ENCODE data around the gene KDM5A.

KDM5A gene

DNA sequence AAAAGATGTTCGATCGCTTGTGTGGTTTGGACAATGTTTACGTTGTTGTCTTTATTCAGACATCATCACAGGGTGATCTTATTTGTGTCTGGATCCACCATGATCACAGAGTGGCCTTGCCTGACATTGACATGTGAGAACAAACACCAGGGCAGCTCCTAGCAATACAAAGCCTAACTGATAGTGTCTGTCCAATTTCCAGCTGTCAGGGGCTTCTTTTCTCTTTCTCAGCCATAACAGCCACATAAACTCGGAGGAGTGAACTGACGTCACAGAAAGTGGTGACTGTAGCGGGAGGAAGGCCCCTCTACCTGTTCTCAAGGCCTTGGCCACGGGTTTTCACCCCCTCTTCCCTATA is 120.7 kb downstream of the KDM5A start:
- DNase-seq: no peak

DNA sequence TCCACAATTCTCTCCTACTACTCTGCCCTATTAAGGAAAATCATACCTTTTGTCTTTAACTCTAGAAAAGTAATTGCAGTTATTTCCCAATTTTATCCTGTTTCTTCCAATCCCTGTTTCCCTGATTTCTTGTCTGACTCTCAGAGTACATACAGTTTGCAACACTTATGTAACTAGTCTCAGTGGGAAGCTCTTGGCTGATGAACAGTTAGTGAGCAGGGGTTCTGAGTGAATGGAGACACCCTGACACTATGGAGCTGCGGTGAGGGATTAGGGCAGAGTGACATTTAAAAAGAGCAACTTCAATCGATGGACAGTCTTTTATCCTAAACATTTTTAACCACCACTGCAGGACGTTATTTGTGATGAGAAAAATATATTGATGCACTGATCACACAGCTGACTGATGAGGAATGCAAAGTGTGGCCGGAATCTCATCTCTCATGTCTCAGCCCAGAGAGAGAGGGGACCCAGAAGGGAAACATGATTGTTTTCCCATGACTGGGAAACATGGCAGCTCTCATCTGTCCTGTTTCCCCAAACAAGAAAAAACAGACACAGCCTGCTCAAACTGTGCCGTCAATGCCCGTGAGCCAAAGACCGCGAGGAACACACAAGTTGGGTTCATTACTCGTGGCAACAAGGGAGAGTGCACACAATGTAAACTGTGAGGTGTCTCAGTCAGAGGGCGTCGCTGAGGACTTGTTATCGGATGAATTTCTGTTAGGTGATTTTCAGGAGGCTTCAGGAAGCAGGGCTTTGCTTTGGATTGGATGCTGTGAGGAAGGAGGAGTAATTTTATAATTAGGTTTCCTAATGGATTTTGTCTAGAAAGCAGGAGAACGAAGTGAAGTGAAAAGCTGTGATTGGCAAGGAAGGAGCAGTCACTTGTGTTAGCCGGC is 121.3 kb downstream of the KDM5A start:
- DNase-seq: no peak

DNA sequence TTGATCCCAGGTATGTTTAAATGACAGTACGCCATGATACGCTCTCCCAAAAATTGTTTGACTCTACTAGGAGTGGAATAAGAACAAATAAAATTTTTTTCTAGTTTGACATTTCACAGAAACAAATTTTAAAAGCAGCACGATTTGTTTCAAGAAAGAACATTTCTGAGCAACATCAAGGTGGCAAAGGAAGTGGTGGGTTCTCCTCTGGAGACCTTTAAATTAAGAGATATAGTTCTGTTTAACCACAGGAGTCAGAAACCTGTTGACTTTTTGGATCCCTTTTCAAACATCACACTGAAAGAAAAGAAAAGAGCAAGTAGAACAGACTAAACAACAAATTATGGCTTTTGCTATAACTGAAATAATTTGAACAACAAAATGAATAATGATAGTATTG is 124.0 kb downstream of the KDM5A start:
- no peak for DNase-seq

DNA sequence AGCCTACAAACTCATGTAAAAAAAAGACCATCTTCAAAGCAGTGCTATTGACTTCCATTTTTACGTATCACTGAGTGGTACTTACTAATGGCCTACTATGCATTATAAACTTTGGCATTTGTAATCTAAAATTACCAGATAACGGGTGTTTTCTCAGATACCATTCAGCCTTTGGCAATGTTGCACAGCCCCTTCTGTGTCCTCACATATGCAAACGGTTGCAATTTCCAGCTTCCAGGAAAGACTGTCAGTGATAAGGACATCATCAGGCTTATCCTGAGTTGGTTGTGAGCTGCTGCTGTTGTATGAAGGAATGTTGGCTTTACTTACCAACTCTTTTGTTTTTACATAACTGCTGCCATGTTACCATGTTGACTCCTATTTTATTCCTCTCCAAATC is 124.9 kb downstream of the KDM5A start:
- DNase-seq: no peak

DNA sequence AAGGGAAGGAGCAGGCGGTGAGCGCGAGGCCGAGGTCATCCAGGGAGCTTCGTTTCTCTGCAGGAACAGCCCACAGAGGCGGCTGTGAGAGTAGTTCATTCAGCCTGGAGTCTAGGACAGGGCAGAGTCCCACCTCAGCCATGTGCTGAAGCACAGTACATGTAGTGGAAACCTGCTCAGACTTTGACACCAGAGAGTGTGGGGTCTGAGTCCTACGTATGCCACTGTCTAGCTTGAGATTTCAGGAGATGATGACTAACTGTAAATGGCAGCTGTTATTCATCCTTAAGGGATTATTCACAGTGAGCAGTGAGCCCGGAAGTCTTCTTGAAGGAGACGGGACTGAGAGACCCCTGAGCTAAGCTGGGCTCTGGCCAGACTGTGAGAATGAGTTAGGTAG is 125.5 kb downstream of the KDM5A start:
- no peak for DNase-seq

DNA sequence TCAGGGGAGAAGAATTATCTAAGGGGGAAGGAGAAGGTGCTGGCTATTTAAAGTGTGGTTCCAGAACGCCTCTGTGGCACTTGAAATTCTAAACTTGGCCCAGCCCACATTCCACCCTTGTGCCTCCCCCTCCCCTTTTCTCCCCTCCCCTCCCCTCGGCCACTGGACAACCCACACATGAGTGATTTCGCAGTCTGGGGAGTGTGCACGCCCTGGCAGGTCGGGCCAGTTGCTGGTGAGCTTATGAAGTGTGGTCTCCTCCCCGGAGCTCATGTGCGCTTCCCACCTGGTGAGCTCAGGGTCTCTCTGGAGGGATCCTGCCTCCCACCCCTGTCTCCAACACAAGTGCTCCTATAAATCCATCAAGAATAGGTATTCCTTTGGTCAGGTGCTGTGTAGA is 126.3 kb downstream of the KDM5A start, which contains the start of gene SLC6A13:
Gene SLC6A13 (minus strand): TSS at position 20 of the 400 bp plus-strand sequence. CDS start 2,784 bp downstream, outside the sequence.
- DNase-seq: no peak

DNA sequence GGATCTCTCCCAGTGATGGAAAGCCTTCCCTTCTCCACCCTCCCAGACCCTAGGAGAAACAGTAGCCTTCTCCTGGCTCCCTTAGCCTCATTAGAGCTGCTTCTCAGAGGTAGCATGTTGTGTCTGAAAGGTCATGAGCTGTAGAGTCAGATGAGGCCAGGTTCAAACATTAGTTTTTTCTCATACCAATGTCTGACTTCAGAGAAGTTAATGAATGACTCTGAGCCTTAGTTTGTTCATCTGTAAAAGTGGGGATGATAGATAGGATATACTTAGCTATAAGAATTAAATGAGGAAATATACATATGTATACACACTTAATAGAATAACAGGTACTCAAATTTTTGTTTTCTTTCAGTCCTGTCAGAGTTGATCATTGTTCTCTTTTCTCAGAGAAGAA is 127.0 kb downstream of the KDM5A start:
- DNase-seq: no peak

DNA sequence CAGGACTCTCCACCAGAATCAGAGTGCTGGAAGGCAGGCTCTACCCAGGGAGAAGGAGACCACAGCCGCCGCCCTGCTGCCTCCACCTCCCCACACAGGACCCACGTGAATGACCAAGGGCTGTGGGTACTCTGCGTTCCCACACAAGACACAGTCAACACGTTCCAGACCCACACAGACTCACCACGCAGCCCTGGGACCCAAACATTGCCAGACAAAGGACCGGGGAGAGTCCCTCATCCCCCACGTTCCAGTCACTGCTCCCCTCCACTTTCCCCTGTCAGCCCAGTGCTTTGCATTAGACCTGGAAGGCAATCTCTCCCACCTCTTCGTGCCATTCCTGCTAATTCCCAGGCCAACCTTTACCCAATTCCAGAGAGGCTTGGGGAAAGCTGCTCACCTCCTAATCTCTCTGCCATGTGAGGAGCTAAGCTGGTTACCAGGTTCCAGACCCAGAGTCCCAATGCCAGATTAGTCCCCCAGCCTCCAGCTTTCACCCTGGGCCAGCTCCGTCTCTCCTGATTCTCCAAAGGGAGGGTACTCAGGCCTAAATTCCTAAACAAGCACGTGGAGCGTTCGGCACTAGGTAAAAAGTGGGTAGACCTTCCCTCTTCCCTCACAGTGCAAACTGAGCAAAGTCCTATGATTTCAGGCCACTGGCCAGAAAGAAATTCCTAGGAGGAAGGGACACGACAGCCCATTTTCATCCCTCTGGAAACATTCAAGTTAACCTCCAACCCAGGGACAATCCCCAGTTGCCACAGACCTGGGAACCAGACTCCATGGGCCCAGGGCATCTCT is 131.4 kb downstream of the KDM5A start:
- no peak for DNase-seq

DNA sequence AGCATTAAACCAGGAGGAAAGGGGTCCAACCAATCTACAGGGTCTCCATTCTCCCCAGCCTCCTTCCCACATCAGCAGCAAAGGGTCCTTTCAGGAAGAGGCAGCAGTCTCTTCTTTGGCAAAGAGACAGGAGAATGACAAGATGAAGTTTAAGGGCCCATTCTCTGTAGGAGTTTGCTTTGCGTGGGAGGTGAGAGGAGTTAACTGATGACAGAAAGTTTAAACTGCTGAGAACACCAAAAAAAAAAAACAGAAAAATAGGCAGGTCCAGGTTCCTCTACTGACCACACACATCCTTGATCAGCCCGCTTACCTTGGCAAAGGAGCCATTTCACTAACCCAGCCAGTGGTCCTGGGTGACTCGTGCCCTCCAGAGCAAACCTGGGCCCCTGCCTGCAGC is 132.2 kb downstream of the KDM5A start:
- no peak for DNase-seq

DNA sequence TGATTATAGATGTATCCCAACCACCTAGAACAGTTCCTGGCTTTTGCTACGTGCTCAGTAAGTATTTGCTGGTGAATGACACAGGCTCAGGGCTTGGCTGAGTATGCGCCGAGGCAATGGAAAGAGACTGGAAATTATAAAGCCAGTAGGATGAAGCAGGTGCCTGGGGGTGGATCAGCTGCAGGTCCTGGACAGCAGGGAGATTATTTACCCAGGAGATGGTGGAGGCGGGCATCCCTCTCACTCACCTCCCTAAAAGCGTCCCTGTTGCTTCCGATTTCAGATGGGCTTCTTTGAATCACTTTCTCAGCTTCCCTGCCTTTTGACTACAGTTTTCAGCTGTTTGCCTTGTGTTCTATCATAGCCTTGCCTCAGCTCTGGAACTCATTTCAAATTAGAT is 132.9 kb downstream of the KDM5A start:
- no peak for DNase-seq

DNA sequence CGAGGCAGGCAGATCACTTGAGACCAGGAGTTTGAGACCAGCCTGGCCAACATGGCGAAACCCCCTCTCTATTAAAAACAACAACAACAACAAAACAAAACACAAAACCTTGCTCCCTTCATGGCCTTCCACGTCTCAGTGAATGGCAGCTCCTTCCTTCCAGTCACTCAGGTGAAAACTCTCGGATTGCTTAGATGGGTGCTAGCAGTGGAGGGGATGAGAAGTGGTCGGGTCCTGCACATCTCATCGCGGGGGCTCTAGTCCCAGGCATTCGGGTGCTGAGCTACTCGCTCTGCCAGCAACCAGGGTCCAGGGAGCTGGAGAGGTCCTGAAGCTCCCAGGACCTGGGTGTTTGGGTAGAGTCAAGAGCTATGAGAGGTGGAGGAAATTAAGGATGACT is 134.2 kb downstream of the KDM5A start:
- no peak for DNase-seq

DNA sequence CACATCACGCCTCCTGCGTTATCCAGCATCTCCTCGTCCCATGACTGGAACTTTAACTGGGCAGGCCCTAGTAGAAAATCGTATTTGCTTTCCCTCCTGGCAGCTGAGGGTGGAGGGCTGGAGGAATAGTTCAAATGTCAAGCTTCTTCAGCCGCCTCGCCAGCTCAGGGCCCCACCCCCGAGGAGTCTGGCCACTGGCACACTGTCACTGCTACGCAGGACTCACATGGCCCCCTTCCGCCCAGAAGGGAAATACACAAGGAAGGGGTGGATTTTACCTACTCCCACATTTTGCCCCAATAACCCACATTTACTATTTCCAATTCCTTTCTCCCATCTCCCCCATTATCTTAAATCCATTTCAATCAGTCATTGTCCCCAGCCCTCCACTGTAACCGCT is 135.1 kb downstream of the KDM5A start:
- DNase-seq: no peak

DNA sequence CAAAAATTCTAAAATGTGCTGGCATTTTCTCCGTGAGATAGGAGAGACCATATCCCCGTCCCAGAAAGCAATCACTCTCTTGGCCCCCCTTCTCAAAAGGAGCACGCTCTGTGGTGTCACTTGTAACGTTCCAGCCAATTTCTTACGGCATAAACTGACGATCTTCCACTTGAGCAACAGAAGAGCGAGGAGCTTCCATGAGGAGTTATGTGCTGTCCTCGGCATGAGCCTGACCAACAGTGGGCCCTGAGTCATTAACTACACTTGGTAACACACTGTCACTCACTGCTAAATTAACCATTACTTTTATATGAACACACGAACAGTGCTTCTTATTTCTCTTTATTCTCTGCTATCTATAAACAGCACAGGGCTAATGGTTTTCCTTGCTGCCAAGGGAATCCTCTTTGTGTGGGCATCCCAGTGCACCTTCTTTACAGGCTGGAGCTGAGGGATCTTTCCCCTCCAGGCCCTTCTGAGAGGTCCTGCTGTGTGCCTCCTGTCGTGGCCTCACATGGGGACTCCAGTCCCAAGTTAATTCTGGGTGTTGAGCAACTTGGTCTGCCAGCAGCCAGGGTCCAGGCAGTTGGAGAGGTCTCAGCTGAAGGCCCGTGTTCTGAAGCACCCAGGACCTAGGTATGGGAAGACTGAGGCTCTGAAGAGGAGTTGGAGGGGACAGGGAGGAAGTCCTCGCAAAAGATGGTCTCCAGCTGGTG is 135.8 kb downstream of the KDM5A start:
- no peak for DNase-seq

DNA sequence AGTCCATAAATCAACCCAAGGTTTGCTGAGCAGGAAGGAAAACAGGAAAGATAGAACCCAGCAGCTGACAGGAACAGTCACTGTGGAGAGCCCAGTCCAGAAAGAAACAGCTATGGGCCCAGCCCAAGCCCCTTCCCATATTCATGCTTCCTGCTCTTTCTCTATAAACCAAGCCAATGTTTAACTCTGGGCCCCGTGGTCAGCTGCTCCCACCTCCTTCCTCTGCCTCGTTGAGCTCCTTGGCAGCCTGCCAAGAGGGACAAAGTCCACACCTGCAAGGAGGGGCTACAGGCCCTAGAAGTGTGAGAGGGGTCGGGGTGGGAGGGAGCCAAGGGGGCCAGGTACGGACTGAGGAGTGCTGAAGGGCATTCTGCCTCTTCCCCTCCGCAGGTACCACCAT is 136.5 kb downstream of the KDM5A start:
- DNase-seq: no peak

DNA sequence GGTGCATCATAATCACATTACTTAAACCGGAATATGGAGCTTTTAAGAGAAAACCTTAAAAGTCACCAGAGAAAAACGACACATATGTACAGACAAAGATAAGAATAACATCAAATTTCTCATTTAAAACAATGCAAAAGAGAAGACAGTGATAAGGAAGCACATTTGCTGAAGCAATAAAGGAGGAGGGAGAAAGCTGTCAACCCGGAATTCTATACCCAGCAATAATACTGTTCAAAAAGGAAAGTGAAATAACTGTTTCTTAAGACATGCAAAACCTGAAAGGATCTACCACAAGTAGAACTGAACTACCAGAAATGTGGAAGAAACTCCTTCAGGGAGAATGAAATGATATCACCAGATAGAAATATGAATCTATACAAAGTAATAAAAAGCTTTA is 141.8 kb downstream of the KDM5A start:
- DNase-seq: no peak

DNA sequence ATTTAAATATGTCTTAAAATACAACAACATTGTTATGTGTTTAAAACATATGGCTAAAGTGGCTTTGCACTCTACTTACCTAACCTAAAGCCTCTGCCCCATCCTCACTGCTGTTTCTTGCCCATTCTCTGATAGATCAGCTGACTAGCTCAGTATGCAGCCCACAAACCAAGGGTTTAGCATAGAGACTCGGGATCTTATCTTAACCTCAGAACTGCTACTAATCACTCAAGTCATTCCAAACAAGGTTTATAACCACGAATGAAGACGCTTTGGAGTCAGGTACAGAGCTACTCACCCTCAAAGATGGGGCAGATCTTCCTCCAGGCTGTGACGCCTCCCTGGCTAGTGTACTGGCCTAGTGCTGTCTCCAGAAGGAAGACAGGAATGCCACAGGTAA is 145.7 kb downstream of the KDM5A start:
- DNase-seq: no peak

DNA sequence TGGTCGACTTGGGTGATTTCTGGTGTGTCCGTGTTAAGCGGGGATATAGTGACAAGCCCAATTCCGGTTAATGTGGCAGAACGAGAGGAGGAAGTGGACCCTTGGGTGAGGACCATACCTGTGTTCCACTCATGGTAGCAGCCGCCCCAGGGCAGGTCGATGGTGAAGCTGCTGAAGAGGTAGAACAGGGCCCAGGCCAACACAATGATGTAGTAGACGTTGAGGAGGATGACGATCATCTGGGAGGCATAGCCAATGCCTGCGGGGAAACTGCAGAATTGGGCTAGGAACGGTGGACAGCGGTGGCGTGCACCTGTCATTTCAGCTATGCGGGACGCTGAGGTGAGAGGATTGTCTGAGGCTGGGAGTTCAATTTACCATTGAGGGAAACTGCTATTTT is 146.6 kb downstream of the KDM5A start:
- no peak for DNase-seq

DNA sequence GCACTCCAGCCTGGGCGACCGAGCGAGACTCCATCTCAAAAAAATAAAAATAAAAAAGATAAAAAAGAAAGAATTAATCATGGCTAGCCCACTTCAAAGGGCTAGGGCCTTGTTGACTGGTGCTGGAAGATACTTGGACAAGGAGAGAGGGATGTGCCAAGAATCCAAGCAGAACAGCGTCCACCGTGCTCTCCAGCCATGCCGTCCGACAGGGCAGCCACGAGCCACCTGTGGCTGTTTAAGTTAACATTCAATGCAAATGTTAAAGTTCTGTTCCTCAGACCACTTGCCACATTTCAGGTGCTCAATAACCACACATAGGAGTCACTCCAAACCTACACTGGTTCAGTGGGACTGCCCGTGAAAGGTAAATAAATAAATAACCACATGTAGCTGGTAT is 147.9 kb downstream of the KDM5A start:
- DNase-seq: no peak

DNA sequence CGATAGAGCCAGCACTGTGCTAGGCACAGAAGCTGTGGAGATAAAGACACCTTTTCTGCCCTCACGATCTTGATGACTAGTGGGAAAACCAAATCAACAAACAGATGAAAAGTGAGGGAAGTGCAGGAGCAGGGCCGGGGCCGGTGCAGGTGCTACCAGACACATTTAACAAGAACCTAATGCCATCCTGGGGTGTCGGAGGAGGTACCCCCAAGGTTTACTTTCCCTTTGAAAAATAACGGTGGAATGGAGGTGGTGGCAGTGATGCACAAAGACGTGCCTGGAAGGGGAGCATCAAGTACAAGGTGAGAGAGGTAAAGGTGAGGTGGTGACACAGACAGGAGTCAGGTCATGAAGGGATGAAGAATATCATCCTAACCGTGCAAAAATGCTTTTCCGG is 148.6 kb downstream of the KDM5A start:
- DNase-seq: no peak

DNA sequence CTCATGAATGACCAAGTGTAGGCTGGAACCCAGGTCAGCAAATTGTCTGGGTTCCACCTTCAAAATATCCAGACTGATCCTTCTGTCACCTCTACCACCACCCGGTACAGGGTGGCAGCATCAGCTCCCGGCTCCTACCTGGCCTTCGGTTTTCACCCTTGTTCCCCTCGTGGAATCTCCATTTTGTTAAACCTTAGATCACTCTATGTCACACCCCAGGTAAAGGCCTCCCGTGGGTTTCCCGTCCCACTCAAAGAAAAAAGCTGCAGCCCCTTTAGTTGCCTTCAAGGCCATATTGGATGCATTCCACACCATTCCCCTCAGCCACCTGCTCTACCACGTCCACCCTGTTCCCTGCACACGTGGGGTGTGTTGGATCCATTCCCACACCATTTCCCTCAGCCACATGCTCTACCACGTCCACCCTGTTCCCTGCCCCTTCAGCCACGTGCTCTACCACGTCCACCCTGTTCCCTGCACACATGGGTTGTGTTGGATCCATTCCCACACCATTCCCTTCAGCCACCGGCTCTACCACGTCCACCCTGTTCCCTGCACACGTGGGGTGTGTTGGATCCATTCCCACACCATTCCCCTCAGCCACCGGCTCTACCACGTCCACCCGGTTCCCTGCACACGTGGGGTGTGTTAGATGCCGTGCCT is 150.3 kb downstream of the KDM5A start:
- DNase-seq: no peak

DNA sequence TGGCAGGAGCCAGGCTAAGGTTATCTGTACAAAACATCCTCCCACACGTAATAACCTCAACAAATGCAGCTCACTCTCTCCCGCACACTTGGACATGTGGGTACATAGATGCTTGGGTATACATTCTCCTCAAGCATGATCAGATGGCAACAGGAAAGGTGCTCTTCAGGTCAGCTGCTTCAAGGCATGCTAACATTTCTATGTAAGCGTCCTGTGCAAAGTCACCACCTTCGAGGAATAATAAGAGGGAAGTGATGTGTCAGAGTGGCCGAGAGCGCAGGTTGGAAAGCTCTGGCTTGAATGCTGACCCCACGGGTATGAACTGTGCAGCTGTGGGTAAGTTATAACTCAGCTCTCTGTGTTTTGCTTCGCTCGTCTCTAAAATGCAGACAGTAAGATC is 151.0 kb downstream of the KDM5A start:
- no peak for DNase-seq

DNA sequence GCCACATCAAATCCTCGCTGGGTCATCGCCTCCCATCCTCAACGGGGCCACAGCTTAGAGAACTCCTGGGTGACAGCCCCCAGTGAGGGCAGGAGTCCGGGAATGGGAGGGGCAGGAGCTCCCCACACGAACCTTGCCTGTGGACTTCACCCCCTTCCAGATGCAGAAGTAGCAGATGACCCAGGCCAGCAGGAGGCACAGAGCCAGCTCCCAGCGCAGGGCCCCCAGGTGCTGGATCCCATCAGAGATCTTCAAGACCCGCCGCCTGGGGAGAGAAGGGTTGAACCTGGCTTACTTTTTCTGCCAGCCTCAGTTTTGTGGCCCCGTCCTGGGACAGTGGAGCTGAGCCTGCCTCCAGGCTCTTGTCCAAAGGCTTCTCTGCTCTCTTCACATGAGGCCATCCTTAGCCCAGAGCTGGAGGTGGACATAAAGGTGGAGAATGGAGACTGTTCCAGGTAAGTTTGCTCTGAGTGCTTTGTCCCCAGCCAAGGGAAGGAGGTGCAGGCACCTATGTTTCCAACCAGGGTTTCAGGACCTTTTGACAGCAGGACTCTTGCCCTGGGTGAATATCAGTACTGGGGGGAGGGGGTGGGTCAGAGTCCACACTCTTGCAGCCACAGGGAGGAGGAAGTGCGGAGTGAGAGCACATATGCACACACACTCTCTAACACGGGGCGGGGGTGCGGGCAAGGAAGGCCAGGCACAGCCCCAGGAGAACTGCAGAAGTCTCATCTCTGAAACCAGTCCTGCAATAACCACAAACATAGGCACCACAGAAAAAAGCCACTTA is 151.9 kb downstream of the KDM5A start:
- DNase-seq: no peak

Data from NCI-H1436 (cell line).